Smooth muscle cell (in vitro differentiated cells): Measurements from ENCODE around the gene DBNDD1. TPM values are rescaled to one million over a fixed set of nuclear protein-coding genes. Genes with fewer than 3 reads are reported as not detected.

Source experiments
- DNase-seq: peaks from one replicate; lab custom pipeline; 2025; ENCODE audit not compliant: unreplicated experiment; lab: John Stamatoyannopoulos, UW
- H2AFZ ChIP-seq: fragments of 200-600 bp; sonication (generic); 2 replicates; pipeline ENCODE4 v1.6.0; 2016; ENCODE audit warnings: antibody characterized with exemption, low read depth, mild to moderate bottlenecking
- H3F3A ChIP-seq: fragments of 200-600 bp; sonication (generic); 2 replicates; pipeline ENCODE4 v1.6.0; 2017; ENCODE audit warnings: antibody characterized with exemption, low read depth
- H3K27ac ChIP-seq: fragments of 200-600 bp; sonication (generic); 2 replicates; pipeline ENCODE4 v1.5.1; 2016; ENCODE audit warnings: low read depth, mild to moderate bottlenecking
- H3K27me3 ChIP-seq: fragments of 200-600 bp; sonication (generic); 2 replicates; pipeline ENCODE4 v1.6.1; 2016; ENCODE audit warnings: low read depth, mild to moderate bottlenecking
- H3K36me3 ChIP-seq: fragments of 200-600 bp; sonication (generic); 2 replicates; pipeline ENCODE4 v1.5.1; 2016; ENCODE audit warnings: low read depth
- H3K4me1 ChIP-seq: fragments of 200-600 bp; sonication (generic); 2 replicates; pipeline ENCODE4 v1.5.1; 2016; ENCODE audit warnings: low read depth
- H3K4me2 ChIP-seq: fragments of 200-600 bp; sonication (generic); 2 replicates; pipeline ENCODE4 v1.6.0; 2016; ENCODE audit warnings: mild to moderate bottlenecking
- H3K4me3 ChIP-seq: fragments of 200-600 bp; sonication (generic); 2 replicates; pipeline ENCODE4 v1.5.1; 2016; ENCODE audit warnings: mild to moderate bottlenecking
- H3K79me2 ChIP-seq: fragments of 200-600 bp; sonication (generic); 2 replicates; pipeline ENCODE4 v1.6.0; 2016; ENCODE audit warnings: low read depth, mild to moderate bottlenecking
- H3K9ac ChIP-seq: fragments of 200-600 bp; sonication (generic); 2 replicates; pipeline ENCODE4 v1.6.0; 2016; ENCODE audit warnings: low read depth
- H3K9me3 ChIP-seq: fragments of 200-600 bp; sonication (generic); replicated peaks from 2 replicates; pipeline ENCODE4 v1.5.1; 2016; ENCODE audit warnings: low read depth
- H4K20me1 ChIP-seq: fragments of 200-600 bp; sonication (generic); 2 replicates; pipeline ENCODE4 v1.6.0; 2016; ENCODE audit warnings: low read depth
- CTCF ChIP-seq: fragments of 200-600 bp; sonication (generic); IDR thresholded peaks from 2 replicates; pipeline ENCODE4 v1.5.1; 2017; ENCODE audit warnings: borderline replicate concordance, mild to moderate bottlenecking, antibody characterized with exemption; ENCODE audit not compliant: insufficient read depth, poor library complexity, severe bottlenecking
- WGBS: methylation state at CpG from one replicate; pipeline ENCODE4 v1.1.7; 2016; ENCODE audit warnings: low lambda C conversion rate; 5-methylcytosine and 5-hydroxymethylcytosine counted together
- polyA plus RNA-seq: library from polyadenylated mRNA; unstranded; fragments of >200 nt; fragmentation: Nextera tagmentation; extraction: Ambion mirVana; gene quantifications from 2 replicates; pipeline ENCODE4 v1.2.1, GENCODE V29; 2016
- total RNA-seq: library from RNA; depleted of rRNA; stranded (reverse); fragments of >200 nt; gene quantifications from 2 replicates; pipeline ENCODE4 v1.2.3, GENCODE V29; 2014

Gene DBNDD1
- total and polyA plus RNA-seq, 2 experiments from 2014 or later = 3.3 to 3.8 TPM

- no peak overlapping the region for H3K4me3 ChIP-seq
- no peak overlapping the region for H2AFZ ChIP-seq
- 88% methylated on average over 20 of the region's 20 CpGs for WGBS
- DNase-seq = no peak
- no peaks in the 10 kb centered on the region for H3K27me3 ChIP-seq
- no peaks in the 10 kb centered on the region for H3K79me2 ChIP-seq
- no peak overlapping the region for H3K9ac ChIP-seq
- TF ChIP-seq CTCF = no peak
- no peaks in the 10 kb centered on the region for H4K20me1 ChIP-seq
- peaks cover 9% of the 10 kb centered on the region for H3K4me1 ChIP-seq
- no peak overlapping the region for H3K4me2 ChIP-seq
- no peaks in the 10 kb centered on the region for H3F3A ChIP-seq
- H3K9me3 ChIP-seq = no peaks in the 10 kb centered on the region
- H3K27ac ChIP-seq = no peak overlapping the region
- no peaks in the 10 kb centered on the region for H3K36me3 ChIP-seq
These were observed 24.3 kb upstream of the DBNDD1 start for GRCh38 chr16:90043526-90043925.

GRCh38 chr16:90042946-90043514 is 23.8 kb upstream of the DBNDD1 start:
- no peak overlapping the region for H2AFZ ChIP-seq
- H3K36me3 ChIP-seq = no peaks in the 10 kb centered on the region
- H4K20me1 ChIP-seq = no peaks in the 10 kb centered on the region
- no peak overlapping the region for H3K4me3 ChIP-seq
- no peak for DNase-seq
- TF ChIP-seq CTCF = no peak
- H3F3A ChIP-seq = no peaks in the 10 kb centered on the region
- H3K27me3 ChIP-seq = no peaks in the 10 kb centered on the region
- H3K9me3 ChIP-seq = no peaks in the 10 kb centered on the region
- H3K4me2 ChIP-seq = no peak overlapping the region
- H3K27ac ChIP-seq = no peak overlapping the region
- H3K9ac ChIP-seq = no peak overlapping the region
- H3K4me1 ChIP-seq = peaks cover 9% of the 10 kb centered on the region
- WGBS = 88% methylated on average over 19 of the region's 19 CpGs
- H3K79me2 ChIP-seq = no peaks in the 10 kb centered on the region

- Histone ChIP-seq H3K27me3 (no peaks in the 10 kb centered on the region), H3K27ac (no peak overlapping the region), H3K4me3 (no peak overlapping the region), H3K79me2 (no peaks in the 10 kb centered on the region), H3K9ac (no peak overlapping the region), H3F3A (no peaks in the 10 kb centered on the region), H3K36me3 (no peaks in the 10 kb centered on the region), H3K9me3 (no peaks in the 10 kb centered on the region), H3K4me1 (peaks cover 4% of the 10 kb centered on the region), H2AFZ (no peak overlapping the region), H4K20me1 (no peaks in the 10 kb centered on the region), H3K4me2 (no peak overlapping the region)
- DNase-seq = no peak
- 89% methylated on average over 16 of the region's 16 CpGs for WGBS
- TF ChIP-seq CTCF = no peak
These were observed 22.7 kb upstream of the DBNDD1 start for GRCh38 chr16:90041896-90042473.
